Mesothelial cell of epicardium (in vitro differentiated cells): ENCODE data around the gene CADPS. TPM values are rescaled to one million over a fixed set of nuclear protein-coding genes. Genes with fewer than 3 reads are reported as not detected.

Experiments
- DNase-seq, 2 experiments: peaks; one replicate each; pipeline ENCODE4 v3.0.0; 2021; ENCODE audit warnings: low spot score in 2 of 2; ENCODE audit not compliant: unreplicated experiment in 2 of 2
- H3K27ac Mint-ChIP-seq: 2 replicates; pipeline ENCODE4 v1.8.0; 2021; ENCODE audit warnings: mixed read lengths
- H3K27me3 Mint-ChIP-seq: 2 replicates; pipeline ENCODE4 v1.8.0; 2021; ENCODE audit warnings: low read depth, mixed read lengths
- H3K36me3 Mint-ChIP-seq: 2 replicates; pipeline ENCODE4 v1.8.0; 2021; ENCODE audit warnings: mixed read lengths
- H3K4me1 Mint-ChIP-seq: 2 replicates; pipeline ENCODE4 v1.8.0; 2021; ENCODE audit warnings: mixed read lengths
- H3K4me3 Mint-ChIP-seq: 2 replicates; pipeline ENCODE4 v1.8.0; 2021; ENCODE audit warnings: mild to moderate bottlenecking, moderate library complexity, mixed read lengths
- H3K9me3 Mint-ChIP-seq: 2 replicates; pipeline ENCODE4 v1.8.0; 2021; ENCODE audit warnings: mixed read lengths
- total RNA-seq: library from RNA; stranded (reverse); gene quantifications from 3 replicates; pipeline ENCODE4 v1.2.1, GENCODE V29; 2021
- TF ChIP-seq, protein P1 (sequence below): fragments of 200-600 bp; sonication (generic); IDR thresholded peaks from one replicate; pipeline ENCODE4 v1.5.0; 2021; ENCODE audit warnings: antibody characterized with exemption; ENCODE audit not compliant: unreplicated experiment

The CADPS gene
- total RNA-seq, 1 donor from 2014 or later = 4.2 TPM

DNA sequence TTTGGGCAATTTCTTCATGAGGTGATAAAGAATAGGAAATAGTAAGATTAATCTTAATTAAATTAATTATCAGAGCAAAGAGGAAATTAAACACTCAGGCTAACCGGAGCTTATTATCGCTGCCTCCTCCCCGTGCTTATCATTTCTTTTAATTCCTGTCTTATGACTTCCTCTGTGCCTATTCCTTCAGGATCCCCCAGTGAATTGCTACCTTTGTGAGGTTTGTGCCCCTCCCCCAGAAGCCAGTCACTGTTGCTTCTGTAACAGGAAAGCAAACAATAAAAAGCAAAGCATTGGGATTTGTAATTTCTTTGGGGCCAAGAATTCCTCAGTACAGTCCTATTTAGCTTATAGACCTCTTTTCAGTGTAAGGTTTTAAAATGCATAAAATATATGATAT lies 164.5 kb downstream of the CADPS start:
- TF ChIP-seq, protein P1, sequence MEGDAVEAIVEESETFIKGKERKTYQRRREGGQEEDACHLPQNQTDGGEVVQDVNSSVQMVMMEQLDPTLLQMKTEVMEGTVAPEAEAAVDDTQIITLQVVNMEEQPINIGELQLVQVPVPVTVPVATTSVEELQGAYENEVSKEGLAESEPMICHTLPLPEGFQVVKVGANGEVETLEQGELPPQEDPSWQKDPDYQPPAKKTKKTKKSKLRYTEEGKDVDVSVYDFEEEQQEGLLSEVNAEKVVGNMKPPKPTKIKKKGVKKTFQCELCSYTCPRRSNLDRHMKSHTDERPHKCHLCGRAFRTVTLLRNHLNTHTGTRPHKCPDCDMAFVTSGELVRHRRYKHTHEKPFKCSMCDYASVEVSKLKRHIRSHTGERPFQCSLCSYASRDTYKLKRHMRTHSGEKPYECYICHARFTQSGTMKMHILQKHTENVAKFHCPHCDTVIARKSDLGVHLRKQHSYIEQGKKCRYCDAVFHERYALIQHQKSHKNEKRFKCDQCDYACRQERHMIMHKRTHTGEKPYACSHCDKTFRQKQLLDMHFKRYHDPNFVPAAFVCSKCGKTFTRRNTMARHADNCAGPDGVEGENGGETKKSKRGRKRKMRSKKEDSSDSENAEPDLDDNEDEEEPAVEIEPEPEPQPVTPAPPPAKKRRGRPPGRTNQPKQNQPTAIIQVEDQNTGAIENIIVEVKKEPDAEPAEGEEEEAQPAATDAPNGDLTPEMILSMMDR = no peak
- no peaks in the 10 kb centered on the region for H3K9me3 Mint-ChIP-seq
- no peak overlapping the region for H3K27ac Mint-ChIP-seq
- H3K27me3 Mint-ChIP-seq = peaks cover 2% of the 10 kb centered on the region
- H3K4me3 Mint-ChIP-seq = no peak overlapping the region
- no peaks in the 10 kb centered on the region for H3K36me3 Mint-ChIP-seq
- DNase-seq = no peak
- H3K4me1 Mint-ChIP-seq = no peaks in the 10 kb centered on the region

DNA sequence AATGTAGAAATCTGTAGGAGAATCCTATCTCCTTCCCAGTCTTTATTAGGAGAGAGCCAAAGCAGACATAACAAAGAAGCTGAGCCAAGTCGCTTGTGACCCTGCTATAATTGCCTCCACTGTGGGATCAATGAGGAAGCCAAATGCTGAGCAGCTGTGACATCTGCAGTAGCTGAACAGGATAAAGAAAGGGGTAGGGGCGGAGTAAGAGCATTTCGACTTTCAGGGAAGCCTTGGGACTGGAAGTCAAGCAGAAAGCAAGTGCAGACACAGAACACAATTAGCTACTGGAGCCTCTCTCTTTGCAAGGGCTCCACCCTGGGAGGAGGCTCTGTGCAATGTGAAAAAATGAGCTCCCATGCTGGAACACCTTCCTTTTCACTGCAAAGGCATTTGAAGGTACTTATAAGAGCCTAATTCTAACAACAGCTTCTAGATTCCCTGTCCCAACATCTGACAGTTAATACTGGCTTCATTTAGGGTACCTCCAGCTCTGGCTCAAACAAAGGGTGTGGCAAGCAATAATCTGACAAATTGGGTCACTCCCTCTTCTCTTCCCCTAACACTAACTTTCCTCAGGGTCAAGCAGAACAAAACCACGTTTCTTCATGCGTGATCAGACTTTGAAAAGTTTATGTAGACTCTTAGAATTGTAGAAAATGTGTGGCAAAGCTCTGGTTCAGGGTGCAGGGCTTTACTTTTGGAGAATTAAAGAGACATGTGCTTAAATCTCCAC lies 166.4 kb downstream of the CADPS start:
- no peak for DNase-seq
- no peaks in the 10 kb centered on the region for H3K4me1 Mint-ChIP-seq
- peaks cover 2% of the 10 kb centered on the region for H3K27me3 Mint-ChIP-seq
- no peak overlapping the region for H3K4me3 Mint-ChIP-seq
- H3K27ac Mint-ChIP-seq = no peak overlapping the region
- H3K36me3 Mint-ChIP-seq = no peaks in the 10 kb centered on the region
- TF ChIP-seq, protein P1 = no peak
- H3K9me3 Mint-ChIP-seq = no peaks in the 10 kb centered on the region

DNA sequence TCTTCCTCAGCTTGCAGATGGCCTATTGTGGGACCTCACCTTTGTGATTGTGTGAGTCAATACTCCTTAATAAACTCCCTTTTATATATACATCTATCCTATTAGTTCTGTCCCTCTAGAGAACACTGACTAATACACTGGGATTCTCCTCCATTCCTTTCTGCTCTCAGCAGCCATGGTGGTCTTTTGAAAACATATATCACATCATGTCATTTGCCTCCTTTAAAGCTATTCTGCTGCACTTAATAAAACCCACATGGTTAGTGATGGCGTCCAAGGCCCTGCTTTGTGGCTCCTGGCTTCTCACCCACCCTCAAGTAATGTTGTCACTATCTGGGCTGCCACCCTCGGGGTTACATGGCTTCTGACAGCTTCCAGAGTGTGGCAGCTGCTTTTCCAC lies 169.5 kb downstream of the CADPS start:
- H3K36me3 Mint-ChIP-seq = no peaks in the 10 kb centered on the region
- H3K27me3 Mint-ChIP-seq = peaks cover 5% of the 10 kb centered on the region
- H3K4me3 Mint-ChIP-seq = no peak overlapping the region
- DNase-seq = no peak
- no peaks in the 10 kb centered on the region for H3K9me3 Mint-ChIP-seq
- TF ChIP-seq, protein P1 = no peak
- H3K4me1 Mint-ChIP-seq = no peaks in the 10 kb centered on the region
- H3K27ac Mint-ChIP-seq = no peak overlapping the region

DNA sequence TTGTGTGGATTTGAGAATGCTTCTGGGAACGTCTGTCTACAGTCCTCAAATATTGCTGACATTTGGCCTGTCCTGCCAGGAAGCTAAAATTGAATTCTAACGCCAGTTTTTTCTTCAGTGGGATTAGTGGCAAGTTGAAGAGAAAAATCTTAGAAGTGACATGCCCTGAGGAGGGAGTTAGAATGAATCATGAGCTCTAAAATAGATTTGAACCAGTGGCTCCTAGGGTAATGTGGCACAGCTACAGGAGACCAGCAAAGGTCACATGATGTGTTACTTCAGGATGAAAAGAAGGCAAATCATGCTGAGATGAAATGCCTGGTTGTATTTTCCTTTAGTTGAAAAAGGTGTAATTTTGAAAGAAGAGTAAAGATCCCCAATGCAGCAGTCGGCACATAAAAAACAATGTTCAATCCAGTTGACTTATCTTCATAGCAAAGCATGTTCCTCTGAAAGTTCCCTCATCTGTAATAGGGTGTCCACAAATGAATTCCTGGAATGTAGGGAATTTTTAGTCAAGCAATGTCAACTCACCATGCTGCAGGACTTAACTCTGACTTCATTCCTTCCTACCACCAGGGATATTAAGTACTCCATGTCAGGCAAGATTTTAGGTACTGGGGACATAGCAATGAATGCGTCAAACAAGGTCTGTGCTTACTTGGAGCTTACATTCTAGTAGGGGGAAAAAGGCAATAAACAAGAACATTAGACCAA lies 171.6 kb downstream of the CADPS start:
- Mint-ChIP-seq H3K27ac (no peak overlapping the region), H3K36me3 (no peaks in the 10 kb centered on the region), H3K4me3 (no peak overlapping the region), H3K4me1 (no peaks in the 10 kb centered on the region), H3K27me3 (peaks cover 5% of the 10 kb centered on the region), H3K9me3 (no peaks in the 10 kb centered on the region)
- no peak for DNase-seq
- TF ChIP-seq, protein P1 = no peak

DNA sequence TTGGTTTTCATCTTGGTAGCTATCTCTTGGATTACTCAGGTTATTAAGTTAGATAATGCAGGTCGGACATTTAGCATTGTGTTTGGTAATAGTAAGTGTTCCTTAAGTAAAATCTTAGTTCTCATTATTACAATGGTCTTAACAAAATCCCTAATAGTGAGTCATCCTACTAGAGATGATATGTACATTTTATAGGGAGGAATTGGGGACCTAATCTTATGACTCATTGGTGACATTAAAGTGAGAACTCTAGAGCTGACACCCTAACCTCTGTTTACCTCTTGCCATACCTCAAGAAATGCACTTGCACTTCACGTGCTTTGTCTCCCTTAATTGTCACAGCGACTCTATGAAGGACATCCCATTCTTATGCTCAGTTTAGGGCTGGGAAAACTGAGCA lies 174.9 kb downstream of the CADPS start:
- H3K9me3 Mint-ChIP-seq = no peaks in the 10 kb centered on the region
- TF ChIP-seq, protein P1 = no peak
- no peaks in the 10 kb centered on the region for H3K4me1 Mint-ChIP-seq
- H3K36me3 Mint-ChIP-seq = no peaks in the 10 kb centered on the region
- DNase-seq = no peak
- no peak overlapping the region for H3K27ac Mint-ChIP-seq
- H3K4me3 Mint-ChIP-seq = no peak overlapping the region
- peaks cover 26% of the 10 kb centered on the region for H3K27me3 Mint-ChIP-seq
